ENCODE results near the gene PTAFR. TPM values are rescaled to one million over a fixed set of nuclear protein-coding genes. Genes with fewer than 3 reads are reported as not detected.

The PTAFR gene
- total and polyA plus RNA-seq, 2 of the 8 experiments (the other 6 are each of a cell fraction or from before 2014, with no cell fraction given) = 1.2 to 4.9 TPM

- TF ChIP-seq HDAC2 (IDR thresholded peaks at IDR 0.05; ENCODE audit: borderline replicate concordance in 1 of 2, low read depth in 2 of 2, low read length in 2 of 2) (no peak), TCF12 (IDR thresholded peaks at IDR 0.05; ENCODE audit: low read depth, low read length) (no peak), SP2 (IDR thresholded peaks at IDR 0.05; ENCODE audit: low read length) (no peak), CREB1 (IDR thresholded peaks at IDR 0.05) (no peak), JUN (IDR thresholded peaks at IDR 0.05; ENCODE audit: low read depth, low read length) (no peak), SP1 (IDR thresholded peaks at IDR 0.05; ENCODE audit: low read depth, low read length) (no peak), CBX8 (IDR thresholded peaks at IDR 0.05; ENCODE audit: borderline replicate concordance, low read depth, low read length) (no peak), POLR2A (IDR thresholded peaks at IDR 0.05; ENCODE audit: control extremely low read depth in 1 of 2, low read depth in 2 of 2, low read length in 2 of 2) (no peak), RFX5 (IDR thresholded peaks at IDR 0.05; ENCODE audit: borderline replicate concordance, low read depth, low read length) (no peak)
Observed at GRCh38 chr1:28173151-28173979, 3.1 kb downstream of the PTAFR start (continued).
